ENCODE data around the gene BIRC6. TPM values are rescaled to one million over a fixed set of nuclear protein-coding genes. Genes with fewer than 3 reads are reported as not detected.

BIRC6 gene
- total and polyA plus RNA-seq, 8 donors: 12.4 to 58.3 (median 46.7) TPM

DNA sequence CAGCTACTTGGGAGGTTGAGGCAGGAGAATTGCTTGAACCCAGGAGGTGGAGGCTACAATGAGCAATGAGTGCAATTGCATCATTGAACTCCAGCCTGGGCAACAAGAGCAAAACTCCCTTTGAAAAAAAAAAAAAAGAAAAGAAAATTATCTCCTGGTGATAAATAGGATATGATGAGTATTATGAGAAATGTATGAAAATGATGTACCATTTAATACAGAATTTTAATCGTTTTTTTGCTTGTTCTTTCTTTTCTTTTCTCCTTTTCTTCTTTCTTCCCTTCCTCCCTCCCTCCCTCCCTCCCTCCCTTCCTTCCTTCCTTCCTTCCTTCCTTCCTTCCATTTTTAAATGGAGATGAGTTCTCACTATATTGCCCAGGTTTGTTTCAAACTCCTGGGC lies 311.4 kb downstream of the BIRC6 start:
- WGBS, 2 donors: 71 to 80% methylated on average over 1 of the region's 1 CpG
- H3K27ac ChIP-seq: no peak overlapping the region
- intact Hi-C loops (cut with DNase I): no loop called here
- ATAC-seq: no peak
- H3K4me1 ChIP-seq: no peaks in the 10 kb centered on the region
- H3K9me3 ChIP-seq: no peaks in the 10 kb centered on the region
- H3K36me3 ChIP-seq: peaks cover 0 to 8% (median 0%) of the 10 kb centered on the region in 3 donors
- H3K27me3 ChIP-seq: no peaks in the 10 kb centered on the region
- DNase-seq: no peak
- FAIRE-seq: no peak
- H3K4me3 ChIP-seq: no peak overlapping the region
- TF ChIP-seq CTCF (IDR thresholded peaks at IDR 0.05): no peak

Small RNA genes lying within 50 kb of the gene (microRNA-seq; reads per million reads assigned to microRNA genes)
- 0 reads per million in 2 donors for gene MIR4765
- gene MIR558: 0 reads per million in 2 donors

Other genes with a start within 250 kb of the BIRC6 start
- gene SLC30A6, start 191.2 kb upstream of the BIRC6 start, total RNA-seq: 10 to 100 TPM in 3 of 6 donors, 1 to 10 TPM in 3; 7.3 to 13.7 (median 9.6) TPM
- gene SLC30A6, start 191.2 kb upstream of the BIRC6 start, polyA plus RNA-seq: 1 to 10 TPM; 2.1 to 5.2 TPM
- gene NLRC4, start 92.1 kb upstream of the BIRC6 start, total RNA-seq: 1 to 10 TPM in 2 of 6 donors, under 1 TPM in 4; 0.13 to 1.9 (median 0.34) TPM
- gene NLRC4, start 92.1 kb upstream of the BIRC6 start, polyA plus RNA-seq: under 1 TPM; 0.21 to 0.49 TPM
- gene YIPF4, start 79.1 kb upstream of the BIRC6 start, total RNA-seq: 10 to 100 TPM; 26.3 to 42.2 (median 32.4) TPM
- gene YIPF4, start 79.1 kb upstream of the BIRC6 start, polyA plus RNA-seq: 10 to 100 TPM in 1 of 2 donors, 1 to 10 TPM in 1; 7.6 to 13.4 TPM